SK-N-SH (cell line): ENCODE measurements around the gene ATL1. TPM values are rescaled to one million over a fixed set of nuclear protein-coding genes. Genes with fewer than 3 reads are reported as not detected.
A peak's percentile ranks its signal among the peaks of the same experiment; 100 is the strongest.

ENCODE experiments used
- CTCF ChIA-PET: fragments of 300-600, 350-600 bp; formaldehyde crosslinking; extraction: SDS; loops from one replicate; lab custom pipeline; 2021; lab: Yijun Ruan, JAX
- POLR2A ChIA-PET: fragments of 350-600 bp; sonication (Branson Sonifier 250); formaldehyde crosslinking; extraction: SDS; loops from one replicate; lab custom pipeline; 2020; ENCODE audit warnings: antibody characterized with exemption, inconsistent platforms; lab: Yijun Ruan, JAX
- DNase-seq: peaks from one replicate; pipeline ENCODE4 v3.0.0; 2012
- H2AFZ ChIP-seq: fragments of 200-600 bp; sonication (generic); 2 replicates; pipeline ENCODE4 v1.8.1; 2016; ENCODE audit warnings: antibody characterized with exemption, mild to moderate bottlenecking, low read depth
- H3F3A ChIP-seq: fragments of 200-600 bp; sonication (generic); replicated peaks from 2 replicates; pipeline ENCODE3; 2016; ENCODE audit warnings: antibody characterized with exemption, mild to moderate bottlenecking; ENCODE audit not compliant: insufficient read depth
- H3K27ac ChIP-seq, 2 experiments: fragments of 200-500 bp in 1 of 2; fragments of 200-600 bp in 1 of 2; sonication (Bioruptor generic) in 1 of 2; sonication (generic), shearing (Covaris generic) in 1 of 2; 2 replicates each; pipeline versions ENCODE4 v1.5.1 to v1.6.1; 2014 to 2016; ENCODE audit warnings: low read depth in 2 of 2, inconsistent platforms in 1 of 2, low read length in 1 of 2, mild to moderate bottlenecking in 1 of 2, mixed read lengths in 1 of 2
- H3K27me3 ChIP-seq: fragments of 200-600 bp; sonication (generic), shearing (Covaris generic); 2 replicates; pipeline ENCODE4 v1.6.1; 2016; ENCODE audit warnings: mixed run types; ENCODE audit not compliant: insufficient read depth
- H3K36me3 ChIP-seq, 2 experiments: fragments of 200-500 bp in 1 of 2; fragments of 200-600 bp in 1 of 2; sonication (Bioruptor generic) in 1 of 2; sonication (generic) in 1 of 2; replicated peaks in 1 of 2; 2 replicates each; pipeline versions ENCODE3 to v1.5.1; 2014 to 2016; ENCODE audit warnings: low read length in 1 of 2, mild to moderate bottlenecking in 1 of 2; ENCODE audit not compliant: insufficient read depth in 2 of 2, control insufficient read depth in 1 of 2
- H3K4me1 ChIP-seq, 2 experiments: fragments of 200-500 bp in 1 of 2; fragments of 200-600 bp in 1 of 2; sonication (Bioruptor generic) in 1 of 2; sonication (generic), shearing (Covaris generic) in 1 of 2; 2 replicates each; pipeline versions ENCODE4 v1.5.1 to v1.6.1; 2014 to 2016; ENCODE audit warnings: low read depth in 1 of 2, low read length in 1 of 2, mixed run types in 1 of 2; ENCODE audit not compliant: insufficient read depth in 2 of 2, control insufficient read depth in 1 of 2
- H3K4me2 ChIP-seq: fragments of 200-600 bp; sonication (generic), shearing (Covaris generic); 2 replicates; pipeline ENCODE4 v1.6.1; 2017; ENCODE audit warnings: mixed run types
- H3K4me3 ChIP-seq, 2 experiments: fragments of 200-500 bp in 1 of 2; fragments of 200-600 bp in 1 of 2; sonication (Bioruptor generic) in 1 of 2; sonication (generic), shearing (Covaris generic) in 1 of 2; 2 replicates each; pipeline versions ENCODE4 v1.5.1 to v1.8.1; 2014 to 2016; ENCODE audit warnings: low read depth in 2 of 2, inconsistent platforms in 1 of 2, low read length in 1 of 2, mild to moderate bottlenecking in 1 of 2, mixed read lengths in 1 of 2, moderate library complexity in 1 of 2
- H3K79me2 ChIP-seq: fragments of 200-600 bp; sonication (generic); 2 replicates; pipeline ENCODE4 v1.8.1; 2017; ENCODE audit warnings: mild to moderate bottlenecking; ENCODE audit not compliant: insufficient read depth
- H3K9ac ChIP-seq: fragments of 200-600 bp; sonication (generic); 2 replicates; pipeline ENCODE4 v1.6.1; 2017; ENCODE audit warnings: mixed run types
- H3K9me2 ChIP-seq: fragments of 200-600 bp; sonication (generic); 2 replicates; pipeline ENCODE4 v1.6.1; 2017; ENCODE audit warnings: mixed run types
- H3K9me3 ChIP-seq: fragments of 200-600 bp; sonication (generic); 2 replicates; pipeline ENCODE4 v1.6.1; 2017; ENCODE audit warnings: mixed run types, mild to moderate bottlenecking, moderate library complexity
- H4K20me1 ChIP-seq: fragments of 200-600 bp; sonication (generic); 2 replicates; pipeline ENCODE4 v1.6.1; 2017; ENCODE audit warnings: mild to moderate bottlenecking, mixed run types; ENCODE audit not compliant: insufficient read depth
- CHD2 ChIP-seq: fragments of 150-350 bp; IDR thresholded peaks from 2 replicates; pipeline ENCODE4 v1.6.1; 2018; ENCODE audit warnings: low read length; ENCODE audit not compliant: partially characterized antibody
- ELF1 ChIP-seq: IDR thresholded peaks from 2 replicates; pipeline ENCODE4 v1.4.0; 2012
- EZH2phosphoT487 ChIP-seq: fragments of 200-600 bp; sonication (generic); IDR thresholded peaks from 2 replicates; pipeline ENCODE4 v1.6.1; 2017; ENCODE audit warnings: low read depth, mixed run types, mild to moderate bottlenecking, antibody characterized with exemption, moderate library complexity, borderline replicate concordance
- FOSL2 ChIP-seq: IDR thresholded peaks from 2 replicates; pipeline ENCODE4 v1.4.0; 2012; ENCODE audit warnings: low read depth, mild to moderate bottlenecking, moderate library complexity, borderline replicate concordance
- GABPA ChIP-seq: IDR thresholded peaks from 2 replicates; pipeline ENCODE4 v1.4.0; 2012; ENCODE audit warnings: low read depth, mild to moderate bottlenecking
- GATA2 ChIP-seq: sonication (generic); formaldehyde crosslinking; IDR thresholded peaks from 2 replicates; pipeline ENCODE4 v1.5.0; 2020; ENCODE audit warnings: mild to moderate bottlenecking, missing genetic modification reagents
- MEF2A ChIP-seq: IDR thresholded peaks from 2 replicates; pipeline ENCODE4 v1.4.0; 2012; ENCODE audit warnings: low read depth, borderline replicate concordance
- MXI1 ChIP-seq: IDR thresholded peaks from 2 replicates; pipeline ENCODE4 v1.6.1; 2012; ENCODE audit warnings: mild to moderate bottlenecking, low read depth, low read length, improper control_type of control experiment
- RAD21 ChIP-seq: IDR thresholded peaks from 2 replicates; pipeline ENCODE4 v1.6.1; 2012; ENCODE audit warnings: mild to moderate bottlenecking, low read length
- RCOR1 ChIP-seq: fragments of 150-350 bp; IDR thresholded peaks from 2 replicates; pipeline ENCODE4 v1.6.1; 2017; ENCODE audit warnings: antibody characterized with exemption, low read length
- RFX5 ChIP-seq: IDR thresholded peaks from 2 replicates; pipeline ENCODE4 v1.6.1; 2012; ENCODE audit warnings: mild to moderate bottlenecking, improper control_type of control experiment, low read length
- RXRA ChIP-seq: IDR thresholded peaks from 2 replicates; pipeline ENCODE4 v1.4.0; 2012; ENCODE audit warnings: low read depth, mild to moderate bottlenecking, borderline replicate concordance
- SMC3 ChIP-seq: IDR thresholded peaks from 2 replicates; pipeline ENCODE4 v1.6.1; 2012; ENCODE audit warnings: low read depth, low read length, improper control_type of control experiment
- TCF12 ChIP-seq: IDR thresholded peaks from 2 replicates; pipeline ENCODE4 v1.4.0; 2012
- YY1 ChIP-seq: IDR thresholded peaks from 2 replicates; pipeline ENCODE4 v1.4.0; 2012; ENCODE audit warnings: low read depth, mild to moderate bottlenecking
- WGBS: methylation state at CpG from one replicate; pipeline ENCODE4 v1.1.6; 2017; ENCODE audit warnings: low lambda C conversion rate; 5-methylcytosine and 5-hydroxymethylcytosine counted together
- polyA plus RNA-seq, 3 experiments: library from polyadenylated mRNA; depleted of rRNA; stranded (reverse); fragments of >200 nt; gene quantifications; 2 replicates each; pipeline ENCODE4 v1.2.3, GENCODE V29; 2012
- TF ChIP-seq, protein P1 (sequence below): fragments of 200-600 bp; sonication (generic); IDR thresholded peaks from 2 replicates; pipeline ENCODE4 v1.6.1; 2017; ENCODE audit warnings: antibody characterized with exemption, mild to moderate bottlenecking, moderate library complexity
- TF ChIP-seq, protein P2 (sequence below): IDR thresholded peaks from 2 replicates; pipeline ENCODE4; 2012
- TF ChIP-seq, protein P3 (sequence below): IDR thresholded peaks from 2 replicates; pipeline ENCODE4 v1.4.0; 2012; ENCODE audit warnings: low read depth, borderline replicate concordance
- TF ChIP-seq, protein P4 (sequence below): fragments of 150-350 bp; IDR thresholded peaks from 2 replicates; pipeline ENCODE4 v1.6.1; 2017; ENCODE audit warnings: antibody characterized with exemption, low read length, low read depth, borderline replicate concordance

The ATL1 gene
- polyA plus RNA-seq, 1 of the 3 experiments (the other 2 are of a cell fraction) = 7.3 TPM

DNA sequence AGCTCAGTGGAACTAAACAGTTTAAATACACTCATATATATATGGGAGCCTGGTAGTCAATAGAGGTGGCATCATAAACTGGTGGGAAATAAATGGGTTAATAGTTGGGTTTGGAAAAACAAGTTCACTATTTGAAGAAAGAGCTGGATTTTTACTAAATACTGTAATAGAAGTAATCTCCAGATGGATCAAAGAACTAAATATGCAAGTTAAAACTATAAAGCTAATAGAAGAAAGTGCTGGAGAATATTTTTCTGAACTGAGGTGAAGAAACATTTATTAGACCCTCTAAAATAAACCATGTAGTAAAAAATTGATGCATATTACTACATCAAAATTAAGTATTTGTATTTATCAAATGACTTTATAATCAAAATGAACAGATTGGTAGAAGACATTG is 38.8 kb downstream of the ATL1 start:
- Histone ChIP-seq H3K9ac (no peak overlapping the region), H3K79me2 (no peaks in the 10 kb centered on the region), H3K9me3 (no peaks in the 10 kb centered on the region), H3K36me3 (peaks cover 0 to 10% of the 10 kb centered on the region in 2 experiments), H3K4me1 (peaks cover 4 to 15% of the 10 kb centered on the region in 2 experiments; a peak in 3 of 4 replicates), H3K4me2 (no peak overlapping the region), H3F3A (peaks cover 5% of the 10 kb centered on the region), H2AFZ (no peak overlapping the region), H3K27ac (peak overlapping the region in 1 of 2 experiments; percentile 16; a peak in 2 of 4 replicates), H3K4me3 (no peak overlapping the region), H3K27me3 (no peaks in the 10 kb centered on the region), H3K9me2 (no peaks in the 10 kb centered on the region), H4K20me1 (no peaks in the 10 kb centered on the region)
- CTCF ChIA-PET = interaction anchor here (0.7 to 1.9 kb wide), 5 partner anchors 19 to 355 kb away, joined by 3 to 11 read pairs (median 4); no protein-coding TSS in a partner anchor
- TF ChIP-seq RCOR1 (no peak), GABPA (no peak), CHD2 (no peak), RFX5 (no peak), TCF12 (peak; percentile 60), YY1 (no peak)
- TF ChIP-seq, protein P1, sequence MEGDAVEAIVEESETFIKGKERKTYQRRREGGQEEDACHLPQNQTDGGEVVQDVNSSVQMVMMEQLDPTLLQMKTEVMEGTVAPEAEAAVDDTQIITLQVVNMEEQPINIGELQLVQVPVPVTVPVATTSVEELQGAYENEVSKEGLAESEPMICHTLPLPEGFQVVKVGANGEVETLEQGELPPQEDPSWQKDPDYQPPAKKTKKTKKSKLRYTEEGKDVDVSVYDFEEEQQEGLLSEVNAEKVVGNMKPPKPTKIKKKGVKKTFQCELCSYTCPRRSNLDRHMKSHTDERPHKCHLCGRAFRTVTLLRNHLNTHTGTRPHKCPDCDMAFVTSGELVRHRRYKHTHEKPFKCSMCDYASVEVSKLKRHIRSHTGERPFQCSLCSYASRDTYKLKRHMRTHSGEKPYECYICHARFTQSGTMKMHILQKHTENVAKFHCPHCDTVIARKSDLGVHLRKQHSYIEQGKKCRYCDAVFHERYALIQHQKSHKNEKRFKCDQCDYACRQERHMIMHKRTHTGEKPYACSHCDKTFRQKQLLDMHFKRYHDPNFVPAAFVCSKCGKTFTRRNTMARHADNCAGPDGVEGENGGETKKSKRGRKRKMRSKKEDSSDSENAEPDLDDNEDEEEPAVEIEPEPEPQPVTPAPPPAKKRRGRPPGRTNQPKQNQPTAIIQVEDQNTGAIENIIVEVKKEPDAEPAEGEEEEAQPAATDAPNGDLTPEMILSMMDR = no peak
- no peak for DNase-seq
- POLR2A ChIA-PET = interaction anchor here (1.4 kb wide), 1 partner anchor 39 kb away, joined by 4 read pairs; the partner anchor contains the start of gene ATL1

DNA sequence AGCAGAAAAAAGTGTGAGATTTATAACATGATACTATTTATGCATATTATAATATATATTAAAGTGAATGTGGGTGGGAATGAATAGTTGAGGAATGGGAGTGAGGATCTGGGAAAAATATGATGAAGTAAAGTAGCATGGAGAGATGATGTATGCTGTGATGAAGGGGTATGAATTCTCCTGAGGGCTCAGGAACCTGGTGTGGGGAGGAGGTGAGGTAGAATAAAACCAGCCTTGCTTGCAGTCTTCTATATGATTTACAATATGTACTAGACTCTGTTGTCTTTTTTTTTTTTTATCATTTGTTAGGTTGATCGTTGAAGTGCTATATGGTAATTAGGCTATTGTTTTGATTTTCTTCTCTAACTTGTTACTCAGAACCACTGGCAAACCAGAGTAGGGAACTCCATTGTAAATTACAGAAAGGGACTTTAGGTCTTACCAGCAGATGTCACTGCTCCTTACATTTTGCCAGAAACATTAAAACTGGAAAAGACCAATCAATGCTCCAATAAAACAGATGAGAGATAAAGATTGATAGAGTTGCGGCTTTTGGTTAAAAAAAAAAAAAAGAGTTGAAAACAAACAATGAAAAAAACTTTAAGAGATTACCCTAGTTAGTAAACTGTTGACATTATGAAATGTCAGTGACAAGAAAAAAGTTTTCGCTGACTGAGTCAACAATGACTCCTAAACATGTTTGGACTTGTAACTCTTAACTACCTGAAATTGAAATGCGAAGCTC is 39.9 kb downstream of the ATL1 start:
- no peak overlapping the region for H3K4me2 ChIP-seq
- TF ChIP-seq, protein P2, sequence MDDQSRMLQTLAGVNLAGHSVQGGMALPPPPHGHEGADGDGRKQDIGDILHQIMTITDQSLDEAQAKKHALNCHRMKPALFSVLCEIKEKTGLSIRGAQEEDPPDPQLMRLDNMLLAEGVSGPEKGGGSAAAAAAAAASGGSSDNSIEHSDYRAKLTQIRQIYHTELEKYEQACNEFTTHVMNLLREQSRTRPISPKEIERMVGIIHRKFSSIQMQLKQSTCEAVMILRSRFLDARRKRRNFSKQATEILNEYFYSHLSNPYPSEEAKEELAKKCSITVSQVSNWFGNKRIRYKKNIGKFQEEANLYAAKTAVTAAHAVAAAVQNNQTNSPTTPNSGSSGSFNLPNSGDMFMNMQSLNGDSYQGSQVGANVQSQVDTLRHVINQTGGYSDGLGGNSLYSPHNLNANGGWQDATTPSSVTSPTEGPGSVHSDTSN = no peak
- no peak for TF ChIP-seq ELF1
- TF ChIP-seq, protein P3, sequence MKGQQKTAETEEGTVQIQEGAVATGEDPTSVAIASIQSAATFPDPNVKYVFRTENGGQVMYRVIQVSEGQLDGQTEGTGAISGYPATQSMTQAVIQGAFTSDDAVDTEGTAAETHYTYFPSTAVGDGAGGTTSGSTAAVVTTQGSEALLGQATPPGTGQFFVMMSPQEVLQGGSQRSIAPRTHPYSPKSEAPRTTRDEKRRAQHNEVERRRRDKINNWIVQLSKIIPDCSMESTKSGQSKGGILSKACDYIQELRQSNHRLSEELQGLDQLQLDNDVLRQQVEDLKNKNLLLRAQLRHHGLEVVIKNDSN = no peak
- TF ChIP-seq GATA2 (CRISPR knock-in tag) = no peak
- TF ChIP-seq, protein P4, sequence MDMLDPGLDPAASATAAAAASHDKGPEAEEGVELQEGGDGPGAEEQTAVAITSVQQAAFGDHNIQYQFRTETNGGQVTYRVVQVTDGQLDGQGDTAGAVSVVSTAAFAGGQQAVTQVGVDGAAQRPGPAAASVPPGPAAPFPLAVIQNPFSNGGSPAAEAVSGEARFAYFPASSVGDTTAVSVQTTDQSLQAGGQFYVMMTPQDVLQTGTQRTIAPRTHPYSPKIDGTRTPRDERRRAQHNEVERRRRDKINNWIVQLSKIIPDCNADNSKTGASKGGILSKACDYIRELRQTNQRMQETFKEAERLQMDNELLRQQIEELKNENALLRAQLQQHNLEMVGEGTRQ = no peak
- TF ChIP-seq RCOR1 = no peak
- TF ChIP-seq, protein P1 = peak; percentile 73
- TF ChIP-seq FOSL2 = no peak
- peak; percentile 74 for TF ChIP-seq RAD21
- no peak for TF ChIP-seq YY1
- peak; percentile 69 for TF ChIP-seq SMC3
- TF ChIP-seq RXRA = no peak
- TF ChIP-seq MEF2A = no peak
- no peak for TF ChIP-seq EZH2phosphoT487
- TF ChIP-seq MXI1 = no peak

More for the DNA sequence above, 39.9 kb downstream of the ATL1 start:
- Histone ChIP-seq H2AFZ (peak overlapping the region; percentile 70), H3K9me2 (no peaks in the 10 kb centered on the region), H3K27ac (peak overlapping the region in 1 of 2 experiments; percentile 11; a peak in 2 of 4 replicates), H3K79me2 (no peaks in the 10 kb centered on the region), H4K20me1 (no peaks in the 10 kb centered on the region), H3K4me3 (no peak overlapping the region), H3K9me3 (no peaks in the 10 kb centered on the region), H3K4me1 (peaks cover 4 to 15% of the 10 kb centered on the region in 2 experiments; a peak in 3 of 4 replicates), H3K36me3 (peaks cover 0 to 3% of the 10 kb centered on the region in 2 experiments), H3K27me3 (no peaks in the 10 kb centered on the region), H3K9ac (no peak overlapping the region), H3F3A (peaks cover 10% of the 10 kb centered on the region)
- POLR2A ChIA-PET = no interaction called here
- 43% methylated on average over 4 of the region's 4 CpGs for WGBS
- CTCF ChIA-PET = interaction anchor here (0.6 to 2.9 kb wide), 15 partner anchors 9 to 259 kb away, joined by 3 to 23 read pairs (median 3); partner anchors contain the start of gene SAV1
- peak; percentile 13 for DNase-seq
